Endodermal cell (in vitro differentiated cells): ENCODE data around the gene NUP153. TPM values are rescaled to one million over a fixed set of nuclear protein-coding genes. Genes with fewer than 3 reads are reported as not detected.

ENCODE experiments used
- DNase-seq: peaks from one replicate; pipeline ENCODE4 v3.0.0-alpha.2; 2017
- H3K27ac ChIP-seq: 2 replicates; pipeline ENCODE4 v1.5.1; 2013; ENCODE audit warnings: mild to moderate bottlenecking, low read depth, low read length, moderate library complexity
- H3K27me3 ChIP-seq: 2 replicates; pipeline ENCODE4 v1.6.1; 2013; ENCODE audit warnings: mild to moderate bottlenecking, low read length, moderate library complexity; ENCODE audit not compliant: insufficient read depth, control insufficient read depth, poor library complexity, severe bottlenecking
- H3K36me3 ChIP-seq: 2 replicates; pipeline ENCODE4 v1.7.0; 2013; ENCODE audit warnings: mild to moderate bottlenecking, low read length, moderate library complexity; ENCODE audit not compliant: control insufficient read depth, insufficient read depth
- H3K4me1 ChIP-seq: one replicate; pipeline ENCODE4 v1.7.0; 2013; ENCODE audit warnings: low read length; ENCODE audit not compliant: control insufficient read depth, insufficient read depth
- H3K4me3 ChIP-seq: 2 replicates; pipeline ENCODE4 v1.5.1; 2013; ENCODE audit warnings: mild to moderate bottlenecking, low read length, moderate library complexity
- H3K9ac ChIP-seq: 2 replicates; pipeline ENCODE4 v1.6.1; 2013; ENCODE audit warnings: mild to moderate bottlenecking, low read length, moderate library complexity; ENCODE audit not compliant: poor library complexity, severe bottlenecking; ENCODE audit errors: extremely low read depth
- H3K9me3 ChIP-seq: 2 replicates; pipeline ENCODE4 v1.6.1; 2013; ENCODE audit warnings: mild to moderate bottlenecking, low read length, moderate library complexity; ENCODE audit not compliant: control insufficient read depth
- H3K27ac Mint-ChIP-seq: 2 replicates; pipeline ENCODE4 v1.8.0; 2020; ENCODE audit warnings: mixed read lengths
- H3K27me3 Mint-ChIP-seq: 2 replicates; pipeline ENCODE4 v1.8.0; 2021; ENCODE audit warnings: mild to moderate bottlenecking, mixed read lengths; ENCODE audit not compliant: insufficient read depth
- H3K36me3 Mint-ChIP-seq: 2 replicates; pipeline ENCODE4 v1.8.0; 2020; ENCODE audit warnings: low read depth, mixed read lengths
- H3K4me1 Mint-ChIP-seq: 2 replicates; pipeline ENCODE4 v1.8.0; 2020; ENCODE audit warnings: mixed read lengths
- H3K4me3 Mint-ChIP-seq: 2 replicates; pipeline ENCODE4 v1.8.0; 2020; ENCODE audit warnings: mild to moderate bottlenecking, moderate library complexity, mixed read lengths
- H3K9me3 Mint-ChIP-seq: 2 replicates; pipeline ENCODE4 v1.8.0; 2020; ENCODE audit warnings: mild to moderate bottlenecking, mixed read lengths
- WGBS, 2 experiments: methylation state at CpG; one replicate each; pipeline versions ENCODE4 v1.1.5 to v1.1.7; 2013; ENCODE audit warnings: missing lambda C conversion rate in 2 of 2, mixed read lengths in 1 of 2; ENCODE audit not compliant: insufficient coverage in 1 of 2, insufficient read length in 1 of 2; 5-methylcytosine and 5-hydroxymethylcytosine counted together
- total RNA-seq, 2 donors: library from RNA; stranded (reverse); fragmentation: NEBNext Ultra II Directional in 1 of 2; extraction: Animal tissue kit (Norgen Biotek cat#: 25700) in 1 of 2; gene quantifications; 2 replicates in 1 of 2; 3 replicates in 1 of 2; pipeline ENCODE4 v1.2.1, GENCODE V29; 2021
- TF ChIP-seq, protein P1 (sequence below): fragments of 200-600 bp; sonication (generic); conservative IDR thresholded peaks from 2 replicates; pipeline ENCODE4 v1.5.0; 2021; ENCODE audit warnings: antibody characterized with exemption, mild to moderate bottlenecking

Gene NUP153
- total RNA-seq, 2 donors from 2014 or later: 58.9 to 69.6 TPM

DNA sequence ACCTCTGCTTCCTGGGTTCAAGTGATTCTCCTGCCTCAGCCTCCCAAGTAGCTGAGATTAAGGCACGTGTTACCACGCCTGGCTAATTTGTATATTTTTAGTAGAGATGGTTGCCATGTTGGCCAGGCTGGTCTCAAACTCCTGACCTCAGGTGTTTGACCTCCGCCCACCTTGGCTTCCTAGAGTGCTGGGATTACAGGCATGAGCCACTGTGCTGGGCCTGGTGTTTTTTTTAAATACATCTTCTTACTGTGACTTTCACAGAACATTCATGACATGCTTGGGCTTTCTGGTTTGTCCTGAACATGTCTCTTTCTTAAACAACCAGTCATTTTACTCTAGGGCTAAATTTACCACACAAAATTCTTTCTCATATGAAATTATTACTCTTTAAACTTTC, 141.3 kb downstream of the NUP153 start:
- H3K27ac Mint-ChIP-seq: no peak overlapping the region
- Histone ChIP-seq H3K36me3 (no peaks in the 10 kb centered on the region), H3K27me3 (no peaks in the 10 kb centered on the region), H3K4me3 (no peak overlapping the region), H3K9ac (no peak overlapping the region), H3K27ac (no peak overlapping the region), H3K9me3 (peaks cover 64% of the 10 kb centered on the region), H3K4me1 (no peaks in the 10 kb centered on the region)
- WGBS, 2 experiments: 70 to 85% methylated on average over 2 to 3 of the region's 3 CpGs
- H3K9me3 Mint-ChIP-seq: peaks cover 74% of the 10 kb centered on the region
- DNase-seq: no peak
- H3K4me1 Mint-ChIP-seq: no peaks in the 10 kb centered on the region
- H3K4me3 Mint-ChIP-seq: no peak overlapping the region
- H3K27me3 Mint-ChIP-seq: no peaks in the 10 kb centered on the region
- TF ChIP-seq, protein P1, sequence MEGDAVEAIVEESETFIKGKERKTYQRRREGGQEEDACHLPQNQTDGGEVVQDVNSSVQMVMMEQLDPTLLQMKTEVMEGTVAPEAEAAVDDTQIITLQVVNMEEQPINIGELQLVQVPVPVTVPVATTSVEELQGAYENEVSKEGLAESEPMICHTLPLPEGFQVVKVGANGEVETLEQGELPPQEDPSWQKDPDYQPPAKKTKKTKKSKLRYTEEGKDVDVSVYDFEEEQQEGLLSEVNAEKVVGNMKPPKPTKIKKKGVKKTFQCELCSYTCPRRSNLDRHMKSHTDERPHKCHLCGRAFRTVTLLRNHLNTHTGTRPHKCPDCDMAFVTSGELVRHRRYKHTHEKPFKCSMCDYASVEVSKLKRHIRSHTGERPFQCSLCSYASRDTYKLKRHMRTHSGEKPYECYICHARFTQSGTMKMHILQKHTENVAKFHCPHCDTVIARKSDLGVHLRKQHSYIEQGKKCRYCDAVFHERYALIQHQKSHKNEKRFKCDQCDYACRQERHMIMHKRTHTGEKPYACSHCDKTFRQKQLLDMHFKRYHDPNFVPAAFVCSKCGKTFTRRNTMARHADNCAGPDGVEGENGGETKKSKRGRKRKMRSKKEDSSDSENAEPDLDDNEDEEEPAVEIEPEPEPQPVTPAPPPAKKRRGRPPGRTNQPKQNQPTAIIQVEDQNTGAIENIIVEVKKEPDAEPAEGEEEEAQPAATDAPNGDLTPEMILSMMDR: no peak
- peaks cover 6% of the 10 kb centered on the region for H3K36me3 Mint-ChIP-seq

Other genes with a start within 250 kb of the NUP153 start
- 10 to 100 TPM; 10.4 to 12.1 TPM for gene FAM8A1, start 106.6 kb downstream of the NUP153 start, total RNA-seq